Left cardiac atrium (tissue), 4 donors: ENCODE data around the gene FFAR4. TPM values are rescaled to one million over a fixed set of nuclear protein-coding genes. Genes with fewer than 3 reads are reported as not detected.
A peak's percentile ranks its signal among the peaks of the same experiment; 100 is the strongest.

Experiments used
- ATAC-seq, 2 donors: fragments of 200-7000 bp; cut with Tn5 transposase; one replicate each; pipeline ENCODE4 v1.9.1; 2020; ENCODE audit warnings: mild to moderate bottlenecking in 2 of 2, moderate library complexity in 2 of 2
- DNase-seq: peaks from one replicate; pipeline ENCODE4 v3.0.0-alpha.2; 2020
- intact Hi-C, 2 donors: fragments of 100-400 bp; cut with DNase I; formaldehyde crosslinking; loops; one replicate each; pipeline versions ENCODE4 v1.14.1 to v1.15.1; 2022 to 2023
- total RNA-seq, 2 donors: library from RNA; stranded (reverse); fragmentation: NEBNext Ultra II Directional; extraction: Animal tissue kit (Norgen Biotek cat#: 25700); gene quantifications; one replicate each; pipeline ENCODE4 v1.2.1, GENCODE V29; 2021
- donor health status: DM: no; HTN: yes; CAD: no.
- donor health status: DM: no; HTN: yes; CAD: no; lungs with severe emphysema.
- donor health status: DM: yes; HTN: yes; CAD: no.
- donor health status: Dilated cardiomyopathy.

FFAR4 gene
- total RNA-seq, 2 donors from 2014 or later: 0.39 to 1.4 TPM

DNA sequence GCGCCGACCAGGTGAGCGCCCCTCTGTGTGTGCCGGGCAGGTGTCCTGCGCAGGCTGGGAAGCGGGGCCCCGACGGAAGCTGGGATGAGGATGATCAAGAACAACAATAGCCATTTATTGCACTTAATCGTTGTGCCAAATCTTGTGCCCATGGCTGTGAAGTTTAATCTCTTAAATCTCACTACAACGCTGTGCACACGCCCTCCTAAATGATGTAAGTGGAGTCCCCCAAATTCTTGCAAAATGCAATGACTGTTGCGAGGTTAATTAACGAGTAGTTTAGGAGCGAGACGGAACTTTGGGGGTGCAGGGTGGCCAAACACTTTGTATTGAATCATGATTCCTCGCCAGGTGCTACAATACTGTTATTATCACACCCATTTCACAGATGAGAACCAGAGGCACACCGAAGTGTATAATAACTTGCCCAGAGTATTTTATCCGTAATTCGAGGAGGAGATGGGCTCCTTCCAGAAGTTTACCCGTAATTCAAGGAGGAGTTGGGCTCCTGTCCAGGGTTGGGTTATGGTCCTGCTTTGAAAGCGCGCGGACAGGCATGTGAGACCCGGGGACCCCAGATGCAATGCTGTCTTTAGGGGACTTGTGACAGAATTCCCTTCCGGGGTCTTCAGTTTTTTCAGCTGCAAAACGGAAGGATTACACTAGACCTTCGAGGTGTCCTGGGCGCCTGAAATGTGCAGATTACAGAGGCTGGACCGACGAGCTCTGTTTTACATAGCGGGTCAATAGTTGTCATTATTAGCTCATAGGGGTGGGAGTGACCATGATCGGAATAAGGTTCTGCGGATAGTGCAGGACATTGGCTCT lies 1.0 kb downstream of the FFAR4 start:
- intact Hi-C loops: no loop called here
- DNase-seq: no peak
- peak in 1 of 2 donors; percentile 4 for ATAC-seq

DNA sequence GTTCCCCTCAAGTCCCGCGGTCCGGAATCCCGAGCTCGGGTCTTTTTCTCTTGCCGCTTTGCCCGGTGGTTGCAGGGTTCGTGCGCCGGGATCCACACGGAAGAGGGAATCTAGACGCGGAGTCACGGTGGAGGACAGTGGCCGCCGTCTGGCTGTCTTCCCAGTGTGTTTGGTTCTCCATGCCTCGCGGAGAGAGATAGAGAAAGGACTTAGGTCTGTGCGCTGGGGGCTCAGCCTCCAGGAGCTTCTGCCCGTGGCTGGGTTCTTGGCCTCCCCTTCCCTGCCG lies 1.6 kb downstream of the FFAR4 start:
- DNase-seq (peak; percentile 27), ATAC-seq (peak in 1 of 2 donors; percentile 21)
- intact Hi-C loops: no loop called here

DNA sequence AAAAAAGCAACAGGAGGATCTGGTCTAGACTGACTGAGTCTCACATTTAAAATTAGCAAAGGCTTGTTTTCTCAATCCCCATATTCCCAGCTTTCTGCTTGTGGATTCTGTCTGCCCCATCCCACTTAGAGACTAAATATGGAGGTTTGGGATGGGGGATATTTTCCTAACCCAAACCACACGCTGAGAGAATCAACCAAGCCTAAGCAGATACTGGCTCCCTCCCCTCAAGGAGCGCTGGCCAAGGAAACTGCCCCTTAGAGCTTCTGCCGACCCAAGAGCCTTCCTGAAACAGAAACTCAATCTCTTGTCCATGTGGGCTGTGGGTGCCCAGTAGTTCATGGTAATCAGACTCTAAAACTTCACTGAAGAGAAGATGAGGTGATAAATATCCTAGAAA lies 3.9 kb downstream of the FFAR4 start:
- DNase-seq: no peak
- intact Hi-C loops: no loop called here
- ATAC-seq: no peak

DNA sequence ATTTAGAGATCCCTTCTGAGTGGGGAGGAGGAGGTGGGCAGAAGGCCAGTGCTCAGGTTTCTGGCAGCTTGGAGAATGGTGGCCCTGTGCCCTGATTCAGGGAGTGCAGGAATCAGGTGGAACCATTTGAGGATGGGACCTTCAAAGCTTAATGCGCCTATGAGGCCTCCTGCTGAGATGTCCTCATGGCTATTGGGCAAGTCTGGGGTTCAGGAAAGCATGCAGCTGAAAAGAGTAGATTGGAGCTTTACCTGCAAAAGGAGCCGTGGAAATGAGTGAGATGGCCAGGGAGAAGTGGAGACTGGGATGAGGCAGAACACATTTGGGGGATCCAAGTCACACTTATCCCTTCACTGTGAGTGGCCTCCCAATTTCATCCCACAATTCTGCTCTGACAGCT lies 6.1 kb downstream of the FFAR4 start:
- ATAC-seq (no peak), DNase-seq (no peak)
- intact Hi-C loops: no loop called here

DNA sequence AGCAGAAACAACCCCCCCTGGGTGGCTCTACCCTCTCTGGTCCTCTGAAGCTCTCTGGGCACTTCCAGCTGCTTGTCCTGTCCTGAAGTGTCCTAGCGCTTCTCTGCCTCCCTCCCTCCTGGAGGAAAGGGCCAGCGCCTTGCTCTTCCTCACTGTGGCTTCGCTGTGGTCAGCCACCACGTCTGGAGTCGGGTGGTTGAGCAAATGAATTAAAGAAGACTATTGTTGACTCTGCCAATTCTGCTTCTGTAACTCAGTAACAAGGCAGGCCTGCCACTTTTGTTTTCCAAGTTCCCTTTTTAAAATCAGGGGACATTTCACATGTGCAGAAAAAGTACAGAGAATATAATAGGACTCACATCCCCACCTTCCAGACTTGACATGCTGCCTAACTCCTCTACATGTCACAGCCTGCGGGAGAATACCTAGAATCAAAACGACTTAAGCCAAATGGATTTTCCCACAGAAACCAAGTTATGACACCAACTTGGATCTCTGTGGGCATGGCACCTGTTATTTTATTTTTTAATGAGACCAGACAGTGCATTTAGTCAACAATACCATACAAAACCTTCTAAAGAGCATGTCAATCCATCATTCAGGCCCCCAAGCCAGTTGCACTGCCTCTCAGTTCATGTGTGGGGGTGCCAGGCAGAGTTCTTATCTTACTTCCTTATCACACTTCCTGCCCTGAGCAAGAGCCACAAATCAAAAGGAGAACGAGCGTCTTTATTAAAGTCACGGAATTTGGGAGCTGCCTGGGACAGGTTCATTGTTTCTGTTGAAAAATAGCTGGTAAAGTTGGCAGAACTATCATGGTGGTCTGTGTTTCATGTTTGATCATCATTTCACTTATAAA lies 6.8 kb downstream of the FFAR4 start:
- peak; percentile 61 to 80 for ATAC-seq
- intact Hi-C loops: no loop called here
- no peak for DNase-seq

DNA sequence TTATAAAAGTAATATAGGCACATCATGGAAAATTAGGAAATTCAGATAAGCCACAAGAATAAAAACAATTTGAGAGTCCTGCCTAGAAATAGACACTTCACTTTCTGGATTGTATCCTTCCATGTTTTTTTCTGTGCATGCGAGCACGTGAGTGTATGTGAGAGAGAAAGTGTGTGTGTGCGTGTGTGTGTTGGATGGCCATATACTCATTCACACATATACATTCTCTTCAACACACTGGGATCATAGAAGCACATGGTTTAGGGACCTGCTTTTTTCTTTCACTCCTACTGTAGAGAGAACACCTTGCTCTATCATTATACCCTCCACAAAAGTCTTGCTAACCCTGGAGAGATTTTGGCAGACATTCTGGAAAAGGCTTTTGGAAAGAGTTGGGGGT lies 7.5 kb downstream of the FFAR4 start:
- DNase-seq (no peak), ATAC-seq (no peak)
- intact Hi-C loops: no loop called here

DNA sequence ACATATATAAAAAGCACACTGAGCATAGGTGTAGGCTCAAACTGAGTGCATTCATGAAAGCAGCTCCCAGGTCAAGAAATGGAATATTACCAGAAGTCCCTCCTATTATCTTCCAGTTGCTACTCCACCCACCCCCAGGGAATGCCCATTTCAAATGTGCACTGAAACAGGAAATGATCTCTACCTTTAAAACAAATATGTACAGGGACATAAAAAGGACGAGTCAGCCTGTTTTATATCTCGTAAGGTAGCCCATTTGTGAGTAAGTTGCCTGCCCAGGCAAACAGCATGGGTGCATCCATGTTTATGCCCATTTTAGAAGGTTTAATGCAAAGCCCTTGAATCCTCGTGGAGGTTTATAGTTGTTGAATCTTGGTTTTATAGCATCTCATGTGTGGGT lies 10.4 kb downstream of the FFAR4 start:
- ATAC-seq (no peak), DNase-seq (no peak)
- intact Hi-C loops: no loop called here

DNA sequence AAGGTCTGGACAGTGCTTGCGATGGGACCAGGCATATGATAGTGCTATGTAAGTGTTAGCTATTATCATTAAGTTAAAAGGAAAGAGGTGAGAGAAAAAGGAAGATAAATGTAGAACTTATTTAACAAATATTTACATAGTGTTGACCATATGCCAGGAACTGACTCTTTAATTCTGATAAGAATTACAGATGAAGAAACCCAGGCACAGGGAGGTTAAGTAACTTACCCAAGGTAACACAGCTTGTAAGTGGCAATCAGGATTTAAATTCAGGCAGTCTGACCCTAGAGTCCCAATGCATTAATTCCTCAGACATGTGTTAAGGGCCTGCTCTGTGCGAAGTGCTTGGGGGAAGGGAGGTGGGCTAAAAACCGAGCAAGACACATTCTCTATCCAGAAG lies 11.1 kb downstream of the FFAR4 start:
- ATAC-seq (no peak), DNase-seq (no peak)
- intact Hi-C loops: no loop called here

DNA sequence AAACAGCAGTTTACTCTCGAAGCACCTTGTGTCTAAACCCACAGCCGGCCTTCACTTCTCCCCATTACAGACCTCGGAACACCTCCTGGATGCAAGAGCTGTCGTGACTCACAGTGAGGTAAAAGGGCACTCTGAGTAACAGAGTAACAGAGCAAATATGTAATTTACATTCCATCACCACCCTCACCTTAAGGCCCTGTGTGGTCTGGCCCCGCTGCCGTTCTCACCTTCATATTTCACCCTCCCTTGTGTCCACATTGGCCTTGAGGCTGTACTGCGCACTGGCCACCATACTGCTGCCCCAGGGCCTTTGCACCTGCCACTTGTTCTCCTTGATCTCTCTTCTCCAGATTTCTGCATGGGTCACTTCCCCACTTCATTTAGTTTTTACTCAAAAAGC lies 12.6 kb downstream of the FFAR4 start:
- intact Hi-C loops: no loop called here
- no peak for DNase-seq
- ATAC-seq: no peak

DNA sequence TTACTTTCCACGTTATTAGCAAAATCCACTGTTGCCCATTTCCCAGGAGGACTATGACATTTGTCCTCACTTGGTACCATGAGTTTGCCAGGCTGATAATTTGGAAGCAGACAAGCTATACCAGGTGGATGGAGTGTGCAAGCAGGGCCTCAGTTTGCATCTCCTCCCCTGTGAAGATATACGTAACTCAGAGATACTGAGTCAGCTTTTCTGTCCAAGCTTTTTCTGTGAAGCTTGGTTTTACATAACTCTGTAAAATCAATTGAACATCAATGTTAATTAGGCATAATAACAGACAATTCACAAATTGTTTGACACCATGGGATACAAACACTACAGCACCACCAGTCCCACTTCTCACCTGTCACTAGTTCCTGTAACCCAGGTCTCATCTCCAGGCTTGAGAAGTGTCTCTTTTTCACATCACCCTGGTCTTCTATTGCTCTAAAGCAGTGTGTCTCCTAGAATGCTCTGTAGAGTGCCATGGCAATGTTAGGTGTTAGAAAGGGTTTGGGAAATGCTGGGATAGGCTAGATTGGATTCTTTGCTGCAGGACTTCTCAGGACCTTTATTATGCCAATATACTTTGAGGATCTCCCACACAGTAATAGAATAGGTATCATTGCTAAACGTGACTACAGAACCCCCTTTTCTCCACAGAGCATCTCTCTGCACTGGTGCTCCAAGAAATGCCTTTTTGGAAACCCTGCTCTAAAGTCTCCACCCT lies 13.7 kb downstream of the FFAR4 start:
- ATAC-seq (no peak), DNase-seq (no peak)
- intact Hi-C loops: no loop called here

DNA sequence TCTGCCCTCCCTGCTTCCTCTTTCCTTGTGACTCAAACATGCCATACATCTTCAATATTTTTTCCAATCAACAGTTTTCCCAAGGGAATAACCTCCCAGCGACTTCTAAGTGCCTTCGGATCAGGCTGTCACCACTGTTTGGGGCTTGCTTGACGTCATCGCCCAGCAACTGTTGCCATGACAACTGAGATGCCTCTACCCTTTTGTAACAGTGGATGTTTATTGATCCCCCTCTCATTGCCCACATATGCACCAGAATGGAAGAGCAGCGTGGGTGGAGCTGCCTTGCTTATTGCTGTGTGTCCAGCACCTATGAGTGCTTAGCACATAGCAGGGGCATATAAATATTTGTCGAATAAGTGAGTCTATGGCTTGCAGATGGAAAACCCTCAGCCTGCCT lies 14.4 kb downstream of the FFAR4 start:
- intact Hi-C loops: no loop called here
- DNase-seq (no peak), ATAC-seq (no peak)

DNA sequence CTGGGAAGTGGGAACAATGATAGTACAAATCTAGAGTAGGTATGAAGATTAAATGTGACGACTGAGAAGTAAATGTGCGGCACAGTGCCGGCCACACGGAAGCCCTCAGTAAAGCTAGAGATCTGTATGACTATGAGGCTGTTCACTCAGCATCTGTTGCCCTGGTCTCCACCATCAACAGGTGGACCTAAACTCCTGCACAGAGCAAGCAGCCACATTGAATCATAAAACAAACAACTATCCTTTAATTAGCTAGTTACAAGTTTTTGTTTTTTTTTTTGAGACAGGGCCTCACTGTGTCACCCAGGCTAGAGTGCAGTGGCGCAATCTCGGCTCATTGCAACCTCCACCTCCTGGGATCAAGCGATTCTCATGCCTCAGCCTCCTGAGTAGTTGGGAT lies 18.0 kb downstream of the FFAR4 start:
- DNase-seq: no peak
- ATAC-seq: no peak
- intact Hi-C loops: no loop called here

DNA sequence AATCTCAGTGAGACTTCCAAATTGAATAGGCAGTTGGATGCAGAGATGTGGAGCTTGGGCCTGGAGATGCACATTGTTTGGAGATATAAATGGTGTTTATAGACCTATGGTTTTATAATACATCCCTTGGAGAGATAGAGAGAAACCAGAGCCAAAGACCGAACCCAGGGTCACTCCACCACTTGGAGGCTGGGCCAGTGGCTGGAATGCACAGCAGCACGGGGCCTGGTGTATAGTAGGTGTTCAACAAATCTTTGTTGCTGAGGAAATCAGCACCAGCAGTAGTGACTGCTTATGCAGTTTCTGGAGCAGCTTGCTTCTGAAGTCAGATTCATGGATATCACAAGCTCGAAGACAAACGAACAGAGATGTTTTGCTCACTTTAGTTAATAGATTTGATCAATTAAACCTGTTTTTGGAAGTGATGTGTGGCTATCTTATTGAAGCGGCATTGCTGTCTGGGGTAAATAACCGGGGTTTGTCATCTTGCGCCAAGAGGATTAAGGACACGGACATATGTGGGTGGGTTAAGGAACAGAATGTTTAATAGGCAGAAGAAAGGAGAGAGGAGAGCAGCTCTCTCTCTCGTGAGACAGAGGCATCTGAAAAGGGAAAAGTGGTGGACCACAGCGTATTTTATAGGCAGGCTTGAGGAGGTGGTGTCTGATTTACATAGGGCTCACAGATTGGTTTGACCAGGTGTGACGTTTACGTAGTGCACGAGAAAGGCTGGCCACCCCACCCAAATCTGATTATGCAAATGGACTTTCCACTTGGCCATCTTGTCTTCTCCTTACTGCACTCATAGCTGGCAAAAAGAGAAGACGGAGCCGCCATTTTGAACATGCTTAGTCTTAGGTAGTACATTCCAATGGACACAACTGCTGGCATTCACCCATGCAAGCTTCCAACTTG lies 23.4 kb downstream of the FFAR4 start:
- ATAC-seq (peak in 1 of 2 donors; percentile 10), DNase-seq (no peak)
- intact Hi-C loops: no loop called here

DNA sequence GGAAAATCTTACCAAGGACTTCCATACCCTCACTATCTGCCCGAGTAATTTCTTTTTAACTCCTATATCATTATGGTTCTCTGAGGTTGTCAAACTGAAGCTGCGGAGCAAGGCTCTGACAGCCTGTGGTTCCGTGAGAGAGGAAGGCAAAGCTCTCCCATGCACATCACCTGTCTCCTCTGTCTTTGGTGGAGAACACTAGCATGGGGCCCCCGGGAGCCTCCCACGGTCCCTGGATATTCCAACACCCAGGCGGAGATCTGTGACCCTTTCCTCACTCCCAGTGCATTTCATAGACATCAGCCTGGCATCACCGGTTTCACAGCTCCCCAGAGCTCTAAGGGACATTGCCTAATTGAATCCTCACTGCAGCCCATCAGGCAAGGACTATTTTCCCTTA lies 24.2 kb downstream of the FFAR4 start:
- intact Hi-C loops: no loop called here

DNA sequence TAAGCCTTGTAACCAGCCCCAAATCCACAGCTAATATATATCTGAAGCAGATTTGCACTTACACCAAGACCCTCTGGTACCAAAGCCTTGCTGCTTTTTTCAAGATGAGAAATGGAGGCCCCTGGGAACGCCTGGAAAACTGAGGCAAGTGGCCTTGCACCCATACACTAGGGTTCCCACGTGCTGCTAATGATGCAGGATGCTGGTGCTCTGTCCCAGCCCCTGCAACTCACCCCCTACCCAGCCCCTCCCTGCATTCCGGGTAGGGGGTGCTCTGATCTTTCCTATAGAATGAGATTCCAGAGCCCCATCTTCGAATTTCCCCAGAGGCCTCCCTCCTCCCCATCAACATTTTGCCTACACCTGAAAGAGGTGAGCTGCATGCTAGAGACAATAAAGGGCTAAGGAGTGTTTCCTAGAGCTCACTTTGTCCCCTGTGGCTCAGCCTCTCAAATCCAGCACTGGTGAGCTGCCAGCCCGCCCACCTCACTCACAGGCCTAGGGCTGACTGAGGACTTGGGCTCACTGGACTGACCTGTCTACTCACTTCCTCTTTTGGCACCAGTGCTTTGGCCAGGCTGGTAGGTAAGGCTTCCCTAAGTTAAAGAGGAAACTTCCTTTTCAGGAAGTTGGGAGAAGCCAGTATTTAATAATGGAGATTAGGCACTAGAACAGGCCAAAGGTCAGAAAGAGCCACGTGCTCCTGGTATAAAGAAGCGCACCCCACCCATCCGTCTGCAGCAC lies 24.8 kb downstream of the FFAR4 start:
- DNase-seq (peak; percentile 34), ATAC-seq (peak in 1 of 2 donors; percentile 26)
- intact Hi-C loops: no loop called here

More for the DNA sequence above, 24.2 kb downstream of the FFAR4 start:
- peak in 1 of 2 donors; percentile 27 for ATAC-seq
- DNase-seq: no peak

DNA sequence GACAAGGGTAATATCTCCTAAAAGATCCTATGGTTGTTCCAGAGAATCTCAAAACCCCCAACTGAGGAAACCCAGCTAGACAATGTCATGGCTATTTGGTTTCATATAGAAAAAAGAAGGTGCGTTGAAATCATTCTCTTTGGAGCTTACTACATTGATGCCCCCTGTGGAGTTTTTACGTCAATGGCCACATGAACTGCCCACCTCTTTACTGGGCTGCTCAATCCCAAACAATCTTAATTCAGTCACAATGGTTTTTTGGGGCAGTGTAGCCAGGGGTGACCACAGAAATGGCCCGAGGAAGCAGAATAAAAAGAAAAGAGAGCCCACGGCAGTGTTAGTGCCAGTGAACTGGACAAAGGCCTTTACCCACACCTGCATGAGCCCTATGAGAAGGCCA lies 26.8 kb downstream of the FFAR4 start:
- intact Hi-C loops: no loop called here
- DNase-seq (no peak), ATAC-seq (no peak)

DNA sequence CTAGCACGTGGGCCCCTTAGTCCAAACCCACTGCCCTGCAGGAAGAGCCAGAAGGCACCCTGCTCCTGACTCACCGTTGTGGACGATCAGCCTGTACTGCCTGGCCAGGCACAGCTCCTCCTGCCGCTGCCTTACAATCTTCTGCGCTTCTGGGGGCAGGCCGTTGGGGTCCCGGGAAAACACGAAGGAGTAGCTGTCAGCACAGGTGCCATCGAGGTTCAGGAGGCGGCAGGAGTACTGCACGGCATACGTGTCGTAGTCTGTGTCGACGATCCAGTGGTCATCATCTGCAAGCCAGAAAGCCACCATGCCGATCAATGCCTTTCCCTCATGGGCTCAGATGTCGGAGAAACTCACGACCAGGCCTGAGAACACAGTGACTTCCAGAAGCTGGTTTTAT lies 27.3 kb downstream of the FFAR4 start:
- DNase-seq (no peak), ATAC-seq (no peak)
- intact Hi-C loops: no loop called here

DNA sequence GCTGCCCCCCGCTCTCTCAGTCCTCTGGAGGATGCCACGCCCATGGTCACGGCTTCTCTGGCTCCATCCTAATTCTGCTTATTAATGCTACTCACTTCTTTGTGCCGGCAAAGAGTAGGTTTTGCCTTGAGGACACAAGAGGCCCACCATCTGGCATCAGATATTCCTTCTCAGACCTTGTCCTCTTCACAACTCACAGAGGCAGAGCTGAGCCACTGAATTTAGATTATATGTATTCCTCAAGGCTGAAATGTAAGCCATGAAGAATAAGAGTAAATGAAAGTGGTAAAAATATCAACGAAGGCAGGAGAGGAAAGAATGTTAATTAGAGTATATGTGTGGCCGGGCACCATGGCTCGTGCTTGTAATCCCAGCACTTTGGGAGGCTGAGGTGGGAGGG lies 28.1 kb downstream of the FFAR4 start:
- DNase-seq (no peak), ATAC-seq (no peak)
- intact Hi-C loops: no loop called here
